Activated CD4-positive, alpha-beta T cell treated with anti-CD3 and anti-CD28 coated beads, Interleukin-2, amount 50 U/mL, for 24 hours (primary cell): ENCODE results near the gene CCDC159.

Experiments
- DNase-seq, 2 donors: peaks; one replicate each; pipeline ENCODE4 v3.0.0-alpha.2; 2020; ENCODE audit warnings: low read depth in 1 of 2, low spot score in 1 of 2

The CCDC159 gene

DNA sequence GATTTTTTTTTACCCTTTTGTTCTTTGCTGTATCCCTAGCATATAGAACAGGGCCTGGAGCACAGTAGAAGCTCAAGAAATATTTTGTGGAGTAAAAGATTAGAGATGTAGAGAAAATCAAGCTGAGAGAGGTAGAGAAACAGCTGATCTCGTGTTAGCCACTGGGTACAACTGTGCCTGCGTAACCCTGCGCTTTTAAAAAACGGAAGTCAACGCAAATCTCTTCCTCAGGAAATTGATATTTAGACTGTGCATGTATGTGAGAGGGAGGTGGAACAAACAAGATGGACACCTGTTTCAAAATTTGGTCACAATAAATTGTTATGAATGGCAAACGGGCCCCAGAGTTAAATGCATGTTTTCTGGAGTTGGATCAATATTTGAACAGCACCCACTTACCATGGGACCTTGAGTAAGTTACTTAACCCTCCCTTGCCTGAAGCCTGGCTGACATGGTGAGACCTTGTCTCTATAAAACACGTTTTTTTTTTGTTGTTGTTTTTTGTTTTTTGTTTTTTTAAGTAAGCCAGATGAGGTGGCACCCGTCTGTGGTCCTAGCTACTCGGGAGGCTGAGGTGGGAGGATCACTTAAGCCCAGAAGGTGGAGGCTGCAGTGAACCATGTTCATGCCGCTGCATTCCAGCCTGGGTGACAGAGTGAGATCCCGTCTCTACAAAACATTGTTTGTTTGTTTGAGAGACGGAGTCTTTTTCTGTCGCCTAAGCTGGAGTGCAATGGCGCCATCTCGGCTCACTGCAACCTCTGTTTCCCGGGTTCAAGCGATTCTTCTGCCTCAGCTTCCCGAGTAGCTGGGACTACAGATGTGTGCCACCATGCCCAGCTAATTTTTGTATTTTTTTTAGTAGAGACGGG is 41.1 kb downstream of the CCDC159 start:
- no peak for DNase-seq

DNA sequence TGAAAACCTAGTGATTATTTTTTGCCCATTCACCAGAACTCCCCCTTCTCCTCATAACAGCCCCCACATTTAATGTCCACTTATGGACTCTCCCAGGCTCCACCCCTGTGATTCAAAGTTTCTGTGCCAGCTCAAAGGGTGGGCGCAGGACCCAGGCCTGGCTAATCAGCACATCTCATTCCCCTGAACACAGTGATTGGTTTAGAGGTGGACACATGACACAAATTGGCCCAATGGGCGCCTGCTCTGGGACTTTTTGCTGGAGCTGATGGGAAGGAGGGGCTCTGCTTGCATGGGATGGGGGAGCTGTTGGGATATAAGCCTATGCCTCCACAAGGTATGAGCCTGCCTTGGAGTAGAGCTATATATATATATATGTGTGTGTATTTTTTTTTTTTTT is 44.0 kb downstream of the CCDC159 start:
- no peak for DNase-seq

DNA sequence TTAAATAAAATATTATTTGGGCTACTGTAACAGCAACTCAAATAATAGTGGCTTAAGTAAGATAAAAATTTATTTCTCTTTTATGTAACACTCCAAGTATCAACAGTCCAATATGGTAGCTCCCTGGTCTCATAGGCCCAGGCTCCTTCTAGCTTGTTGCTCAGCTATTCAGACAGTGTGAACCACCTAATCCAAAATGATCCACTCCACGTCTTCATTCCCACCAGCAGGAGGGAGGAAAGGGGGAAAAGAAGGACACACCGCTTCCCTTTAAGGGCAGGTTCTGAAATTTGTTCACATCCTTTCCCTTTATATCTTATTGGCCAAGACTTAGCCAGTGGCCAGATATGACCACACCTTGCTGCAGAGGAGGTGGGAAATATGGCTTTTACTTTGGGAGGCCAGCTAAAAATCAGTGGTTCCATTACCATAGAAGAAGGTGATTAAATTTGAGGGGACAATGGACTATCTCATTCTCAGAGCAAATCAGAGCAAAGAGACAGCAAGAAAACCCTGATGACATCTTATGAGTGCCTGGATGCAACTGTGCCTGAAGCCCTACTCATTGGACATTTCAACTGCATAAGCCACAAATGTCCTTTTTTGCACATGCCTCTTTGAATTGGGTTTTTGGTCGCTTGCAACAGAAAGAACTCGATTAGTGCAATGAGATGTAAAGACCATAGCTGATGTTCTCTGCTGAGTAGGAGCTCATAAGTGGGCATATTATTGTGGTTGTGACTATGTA is 44.8 kb downstream of the CCDC159 start:
- no peak for DNase-seq

DNA sequence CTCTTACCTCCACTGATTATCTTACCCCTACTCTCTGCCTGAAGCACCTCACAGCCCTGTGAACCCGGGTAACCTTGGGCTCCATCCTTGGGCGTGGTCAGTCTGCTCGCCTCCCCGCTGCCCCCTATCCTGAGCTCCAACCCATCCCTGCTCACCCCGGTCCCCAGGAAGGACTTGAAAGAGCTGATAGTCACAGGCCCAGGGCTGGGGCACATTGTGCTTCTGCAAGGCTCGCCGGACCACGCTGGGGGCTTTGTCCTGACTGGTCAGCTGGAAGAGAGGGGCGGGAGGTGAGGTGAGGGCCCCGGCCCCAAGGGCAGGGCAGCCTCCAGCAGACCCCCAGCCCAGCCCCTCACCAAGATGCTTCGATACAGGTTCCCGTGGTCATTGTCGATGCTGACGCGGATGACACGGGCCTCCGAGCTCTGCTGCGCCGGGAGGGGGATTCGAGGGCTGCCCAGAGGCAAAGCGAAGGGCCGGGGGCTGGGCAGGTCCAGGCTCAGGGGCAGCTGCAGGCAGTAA is 50.8 kb downstream of the CCDC159 start:
- no peak for DNase-seq

DNA sequence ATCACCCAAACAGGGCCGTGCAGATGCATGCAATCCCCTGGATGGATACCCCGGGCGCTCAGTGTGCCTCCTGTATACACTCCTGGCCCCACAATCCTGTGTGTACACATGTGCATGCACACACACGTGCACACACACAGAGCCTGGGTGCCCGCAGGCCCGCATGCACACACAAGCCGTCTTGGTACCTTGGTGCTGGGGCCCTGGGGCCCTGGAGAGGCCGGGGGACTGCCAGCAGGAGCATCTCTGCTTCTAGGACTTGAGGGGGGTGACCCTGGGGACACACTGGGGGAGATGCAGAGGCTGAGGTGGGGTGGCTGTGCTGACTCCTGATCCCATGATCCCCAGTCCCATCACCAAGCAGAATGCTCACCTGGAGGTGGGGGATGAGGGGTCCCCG is 53.3 kb downstream of the CCDC159 start:
- no peak for DNase-seq

DNA sequence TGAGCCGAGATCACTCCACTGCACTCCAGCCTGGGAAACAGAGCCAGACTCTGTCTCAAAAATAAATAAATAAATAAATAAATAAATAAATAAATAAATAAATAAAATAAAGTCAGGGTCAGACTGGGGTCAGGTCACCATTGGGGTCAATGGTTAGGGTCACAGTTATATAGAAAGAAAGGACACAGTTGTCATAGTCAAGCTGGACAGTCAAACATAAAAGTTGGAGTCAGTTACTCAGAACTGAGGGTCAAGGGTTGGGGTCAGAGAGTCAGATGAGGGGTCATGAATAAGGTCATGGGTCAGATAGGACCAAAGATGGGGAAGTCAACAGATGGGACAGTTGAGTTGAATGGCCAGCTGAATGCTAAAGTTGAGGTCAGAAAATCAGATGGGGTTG is 54.5 kb downstream of the CCDC159 start:
- DNase-seq, result no peak

DNA sequence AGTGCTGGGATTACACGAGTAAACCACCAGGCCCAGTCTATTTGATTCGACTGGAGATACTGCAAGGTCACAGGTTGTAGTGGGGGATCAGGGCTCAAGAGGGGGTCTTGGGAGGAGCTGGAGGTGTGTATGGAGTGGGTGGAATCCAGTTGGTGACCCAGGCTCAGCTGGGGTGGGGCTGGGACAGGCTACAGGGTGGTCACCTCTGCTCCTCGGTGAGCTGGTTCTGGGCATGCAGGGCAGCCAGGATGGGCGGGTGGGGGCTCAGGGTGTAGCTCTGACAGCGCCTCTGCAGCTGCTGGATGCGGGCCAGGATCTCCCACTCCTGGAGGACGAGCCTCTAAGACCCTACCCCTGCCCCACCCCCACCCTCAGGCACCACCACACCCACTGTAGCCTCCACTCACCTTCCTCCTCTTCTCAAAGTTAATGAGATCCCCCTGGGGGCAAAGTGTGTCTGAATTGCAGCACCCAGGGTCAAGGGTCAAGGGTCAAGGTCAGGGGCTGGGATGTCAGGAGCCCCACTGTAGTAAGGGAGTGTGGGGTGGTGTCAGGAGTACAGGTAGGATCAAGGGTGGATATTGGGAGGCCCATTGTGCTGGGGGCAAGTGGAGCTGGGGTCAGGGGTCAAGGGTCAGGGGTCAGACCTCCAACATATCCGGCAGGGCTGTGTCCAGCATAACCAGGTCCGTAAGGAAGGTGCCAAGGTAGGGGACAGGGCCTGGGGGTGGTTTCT is 55.7 kb downstream of the CCDC159 start:
- DNase-seq, result no peak
